Measurements from ENCODE around the gene KLF11. TPM values are rescaled to one million over a fixed set of nuclear protein-coding genes. Genes with fewer than 3 reads are reported as not detected.
A peak's percentile ranks its signal among the peaks of the same experiment; 100 is the strongest.

Gene KLF11
- total RNA-seq, 6 donors from 2014 or later: 14.3 to 38.7 (median 23.4) TPM

- no peak overlapping the region for H3K4me3 ChIP-seq
Measured at GRCh38 chr2:10022445-10022844, 20.9 kb upstream of the KLF11 start.

GRCh38 chr2:10022966-10023662 lies 20.2 kb upstream of the KLF11 start:
- no peak for DNase-seq
- TF ChIP-seq CTCF (IDR thresholded peaks at IDR 0.05) (no peak), POLR2AphosphoS5 (IDR thresholded peaks at IDR 0.05) (no peak), POLR2A (IDR thresholded peaks at IDR 0.05) (no peak), EP300 (IDR thresholded peaks at IDR 0.05) (no peak)
- WGBS, 2 donors: 89 to 90% methylated on average over 5 to 9 of the region's 10 CpGs
- Histone ChIP-seq H3K36me3 (no peaks in the 10 kb centered on the region), H3K4me3 (no peak overlapping the region), H3K27ac (no peak overlapping the region), H3K9me3 (no peaks in the 10 kb centered on the region), H3K27me3 (no peaks in the 10 kb centered on the region), H3K4me1 (peaks cover under 1 to 9% (median 6%) of the 10 kb centered on the region in 4 donors)
- no peak for ATAC-seq (ENCODE audit: low FRiP score in 2 of 2)

More at GRCh38 chr2:10022445-10022844, 20.9 kb upstream of the KLF11 start:
- Histone ChIP-seq H3K36me3 (no peaks in the 10 kb centered on the region), H3K4me1 (peaks cover 0 to 9% (median 6%) of the 10 kb centered on the region in 4 donors), H3K27me3 (no peaks in the 10 kb centered on the region), H3K9me3 (no peaks in the 10 kb centered on the region), H3K27ac (no peak overlapping the region)
- WGBS, 2 donors: 95 to 100% methylated on average over 4 of the region's 4 CpGs
- ATAC-seq (ENCODE audit: low FRiP score in 2 of 2): no peak
- TF ChIP-seq EP300 (IDR thresholded peaks at IDR 0.05) (no peak), POLR2A (IDR thresholded peaks at IDR 0.05) (no peak), CTCF (IDR thresholded peaks at IDR 0.05) (no peak), POLR2AphosphoS5 (IDR thresholded peaks at IDR 0.05) (no peak)
- DNase-seq: no peak

- Histone ChIP-seq H3K9me3 (no peaks in the 10 kb centered on the region), H3K36me3 (no peaks in the 10 kb centered on the region), H3K4me3 (no peak overlapping the region), H3K4me1 (peaks cover 17 to 30% (median 24%) of the 10 kb centered on the region in 4 donors), H3K27me3 (no peaks in the 10 kb centered on the region), H3K27ac (no peak overlapping the region)
- DNase-seq (no peak), ATAC-seq (ENCODE audit: low FRiP score in 2 of 2) (peak in 1 of 2 donors; percentile 38)
- TF ChIP-seq EP300 (IDR thresholded peaks at IDR 0.05) (no peak), CTCF (IDR thresholded peaks at IDR 0.05) (no peak), POLR2AphosphoS5 (IDR thresholded peaks at IDR 0.05) (no peak), POLR2A (IDR thresholded peaks at IDR 0.05) (no peak)
- WGBS, 2 donors: 88% methylated on average over 7 to 8 of the region's 8 CpGs
Measured at GRCh38 chr2:10026940-10027569, 16.3 kb upstream of the KLF11 start.

GRCh38 chr2:10027660-10028330 lies 15.6 kb upstream of the KLF11 start:
- 94% methylated on average over 11 to 16 of the region's 16 CpGs for WGBS, 2 donors

More at GRCh38 chr2:10027660-10028330, 15.6 kb upstream of the KLF11 start:
- H3K4me3 ChIP-seq: no peak overlapping the region
- TF ChIP-seq POLR2A (IDR thresholded peaks at IDR 0.05) (no peak), POLR2AphosphoS5 (IDR thresholded peaks at IDR 0.05) (no peak), EP300 (IDR thresholded peaks at IDR 0.05) (no peak), CTCF (IDR thresholded peaks at IDR 0.05) (no peak)
- DNase-seq (no peak), ATAC-seq (ENCODE audit: low FRiP score in 2 of 2) (peak in 1 of 2 donors; percentile 71)
- H3K36me3 ChIP-seq: no peaks in the 10 kb centered on the region
- no peaks in the 10 kb centered on the region for H3K27me3 ChIP-seq
- H3K4me1 ChIP-seq: peaks cover 17 to 30% (median 24%) of the 10 kb centered on the region in 4 donors
- peak overlapping the region; percentile 83 to 90 (median 88) for H3K27ac ChIP-seq
- no peaks in the 10 kb centered on the region for H3K9me3 ChIP-seq

Measured in upper lobe of left lung (tissue), 6 donors.